D721Med (cell line): ENCODE results near the gene POLR3E.
A peak's percentile ranks its signal among the peaks of the same experiment; 100 is the strongest.

ENCODE experiments used
- DNase-seq: peaks from one replicate; pipeline ENCODE4 v3.0.0; 2011; ENCODE audit warnings: low spot score; ENCODE audit not compliant: insufficient read length
- FAIRE-seq: peaks from 2 replicates; lab custom pipeline; 2011; peaks lifted over from hg19 to GRCh38; lab: Jason Lieb, UNC
- TF ChIP-seq, protein P1 (sequence below): IDR thresholded peaks from 2 replicates; pipeline ENCODE4 v1.5.1; 2012; ENCODE audit warnings: mild to moderate bottlenecking, control low read depth; ENCODE audit not compliant: insufficient read depth; ENCODE audit errors: missing control alignments

Gene POLR3E

DNA sequence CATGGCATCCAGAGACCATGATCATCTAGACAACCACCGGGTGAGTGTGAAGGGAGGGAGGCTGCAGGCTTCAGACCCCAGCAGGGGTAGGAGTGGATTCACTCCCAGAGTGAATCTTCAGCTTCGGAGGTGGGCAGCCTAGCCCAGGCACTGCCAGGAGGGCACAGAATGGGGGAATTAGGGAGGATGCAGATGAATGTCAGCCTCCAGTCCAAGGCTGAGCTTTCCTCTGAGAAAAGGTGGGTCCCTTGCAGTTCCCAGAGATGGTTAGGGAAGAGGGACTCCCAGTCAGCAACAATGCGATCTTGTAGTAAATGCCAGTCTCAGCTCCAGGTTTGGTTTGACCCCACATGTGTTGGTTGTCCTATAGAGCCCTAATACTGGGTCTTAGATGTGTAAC lies 36.7 kb upstream of the POLR3E start:
- no peak for FAIRE-seq
- DNase-seq = no peak
- TF ChIP-seq, protein P1, sequence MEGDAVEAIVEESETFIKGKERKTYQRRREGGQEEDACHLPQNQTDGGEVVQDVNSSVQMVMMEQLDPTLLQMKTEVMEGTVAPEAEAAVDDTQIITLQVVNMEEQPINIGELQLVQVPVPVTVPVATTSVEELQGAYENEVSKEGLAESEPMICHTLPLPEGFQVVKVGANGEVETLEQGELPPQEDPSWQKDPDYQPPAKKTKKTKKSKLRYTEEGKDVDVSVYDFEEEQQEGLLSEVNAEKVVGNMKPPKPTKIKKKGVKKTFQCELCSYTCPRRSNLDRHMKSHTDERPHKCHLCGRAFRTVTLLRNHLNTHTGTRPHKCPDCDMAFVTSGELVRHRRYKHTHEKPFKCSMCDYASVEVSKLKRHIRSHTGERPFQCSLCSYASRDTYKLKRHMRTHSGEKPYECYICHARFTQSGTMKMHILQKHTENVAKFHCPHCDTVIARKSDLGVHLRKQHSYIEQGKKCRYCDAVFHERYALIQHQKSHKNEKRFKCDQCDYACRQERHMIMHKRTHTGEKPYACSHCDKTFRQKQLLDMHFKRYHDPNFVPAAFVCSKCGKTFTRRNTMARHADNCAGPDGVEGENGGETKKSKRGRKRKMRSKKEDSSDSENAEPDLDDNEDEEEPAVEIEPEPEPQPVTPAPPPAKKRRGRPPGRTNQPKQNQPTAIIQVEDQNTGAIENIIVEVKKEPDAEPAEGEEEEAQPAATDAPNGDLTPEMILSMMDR = no peak

DNA sequence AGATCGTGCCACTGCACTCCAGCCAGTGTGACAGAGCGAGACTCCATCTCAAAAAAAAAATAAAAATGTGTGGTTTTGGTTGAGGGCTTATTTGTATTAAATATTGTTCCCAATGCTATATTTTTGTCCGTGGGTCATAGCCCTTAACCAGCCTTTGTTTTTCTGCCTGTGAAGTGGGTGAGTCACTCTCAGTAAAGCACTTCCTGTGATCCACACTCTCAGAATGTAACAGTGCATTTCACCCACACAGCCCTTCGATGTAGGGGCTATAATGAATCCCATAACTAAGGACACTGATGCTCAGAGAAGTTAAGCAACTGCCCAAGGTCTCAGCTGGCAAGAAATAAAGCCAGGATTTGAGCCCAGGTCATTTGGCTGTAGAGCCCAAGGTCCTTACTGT lies 34.7 kb upstream of the POLR3E start:
- TF ChIP-seq, protein P1 = no peak
- DNase-seq = no peak

DNA sequence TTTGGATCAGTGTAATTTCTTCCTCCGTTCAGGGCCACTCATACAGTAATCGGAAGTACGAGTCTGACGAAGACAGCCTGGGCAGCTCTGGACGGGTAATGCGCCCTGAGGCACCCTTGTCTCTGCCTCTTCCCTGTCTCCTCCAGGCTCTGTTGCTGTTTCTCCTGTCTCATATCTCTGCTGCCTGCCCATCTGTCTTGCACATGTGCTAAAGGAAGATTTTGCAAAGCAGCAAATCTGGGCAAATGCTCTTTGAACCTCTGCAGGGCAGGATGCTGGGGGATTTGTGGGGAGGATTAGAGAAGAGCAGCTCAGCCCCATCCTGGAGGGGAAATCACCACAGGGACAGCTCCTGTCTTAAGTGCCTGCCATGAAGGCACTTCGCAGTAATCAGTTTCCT lies 32.4 kb upstream of the POLR3E start:
- TF ChIP-seq, protein P1 = no peak
- peak; percentile 83 for DNase-seq
- FAIRE-seq = peak; percentile 95

More for the DNA sequence above, 34.7 kb upstream of the POLR3E start:
- no peak for FAIRE-seq

DNA sequence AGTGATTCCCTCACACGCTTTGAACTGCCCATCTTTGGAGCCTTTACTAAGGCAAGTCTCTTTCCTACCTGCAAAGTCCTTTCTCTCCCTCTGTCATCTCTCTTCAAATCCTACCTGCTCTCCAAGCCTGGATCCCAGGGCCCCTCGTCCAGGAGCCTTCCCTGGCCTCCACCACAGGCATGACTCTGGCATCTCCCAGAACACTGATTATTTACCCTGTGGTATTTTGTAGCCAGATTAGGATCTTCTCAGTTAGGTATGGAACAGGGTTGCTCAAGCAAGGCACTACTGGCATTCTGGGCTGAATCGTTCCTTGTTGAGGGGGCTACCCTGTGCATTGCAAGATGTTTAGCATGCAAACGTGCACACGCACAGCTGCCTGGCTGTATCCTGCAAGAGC lies 31.9 kb upstream of the POLR3E start:
- DNase-seq (no peak), FAIRE-seq (no peak)
- TF ChIP-seq, protein P1 = no peak

DNA sequence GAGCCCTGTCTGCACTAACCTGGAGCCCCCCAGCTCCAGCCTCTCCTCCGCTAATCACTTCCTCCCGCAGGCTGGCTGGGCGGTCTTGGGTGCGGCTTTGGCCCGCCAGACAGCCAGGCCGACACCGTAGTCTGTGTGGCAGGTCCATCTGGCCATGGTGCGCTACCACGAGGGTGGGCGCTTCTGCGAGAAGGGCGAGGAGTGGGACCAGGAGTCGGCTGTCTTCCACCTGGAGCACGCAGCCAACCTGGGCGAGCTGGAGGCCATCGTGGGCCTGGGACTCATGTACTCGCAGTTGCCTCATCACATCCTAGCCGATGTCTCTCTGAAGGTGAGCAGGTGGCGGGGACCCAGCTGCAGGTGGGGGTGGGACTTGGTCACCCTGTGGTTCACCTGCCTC lies 30.7 kb upstream of the POLR3E start:
- FAIRE-seq (no peak), DNase-seq (no peak)
- TF ChIP-seq, protein P1 = no peak

DNA sequence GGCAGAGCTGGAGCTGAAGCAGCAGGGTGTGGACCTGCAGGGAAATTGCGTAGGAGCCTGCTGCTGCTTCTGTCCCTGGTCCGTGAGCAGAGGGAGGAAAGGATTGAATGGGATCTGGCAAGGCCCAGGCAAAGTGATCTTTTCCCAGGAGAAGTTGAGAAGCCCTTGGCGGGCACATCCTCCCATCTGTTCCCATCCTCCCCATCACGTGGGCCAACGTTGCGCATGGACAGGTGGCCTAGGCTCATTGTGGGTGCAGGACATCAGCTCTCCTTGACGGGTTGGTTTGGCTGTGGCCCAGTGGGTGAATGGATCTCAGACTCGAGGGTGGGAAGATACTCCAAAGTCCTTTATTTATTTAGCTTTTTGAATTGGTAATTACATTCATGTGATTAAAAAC lies 29.4 kb upstream of the POLR3E start:
- FAIRE-seq = no peak
- DNase-seq = no peak
- TF ChIP-seq, protein P1 = no peak

DNA sequence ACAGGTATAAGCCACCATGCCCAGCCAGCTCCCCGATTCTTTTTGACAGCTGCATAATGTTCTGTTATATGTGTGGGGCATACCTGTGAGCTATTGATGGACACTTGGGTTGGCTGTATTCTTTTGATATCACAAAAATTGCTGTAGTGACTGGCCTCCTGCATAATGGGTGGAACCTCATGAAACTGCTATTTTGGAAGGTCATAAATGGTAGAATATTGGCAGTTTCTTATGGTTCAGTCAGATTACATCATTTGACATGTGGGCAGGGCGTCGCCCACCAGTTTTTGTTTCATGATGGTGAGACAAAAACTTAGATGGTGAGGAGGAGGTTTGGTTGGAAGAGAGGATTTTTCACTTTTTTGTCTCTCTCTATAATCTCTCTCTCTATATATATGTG lies 26.7 kb upstream of the POLR3E start:
- no peak for DNase-seq
- no peak for FAIRE-seq
- TF ChIP-seq, protein P1 = no peak
